MM.1S (cell line): ENCODE measurements around the gene GCNT3.

Experiments used
- EZH2 ChIP-seq: fragments of 300-600 bp; sonication (generic); optimal IDR thresholded peaks from 2 replicates; pipeline ENCODE3; 2017; ENCODE audit warnings: low read depth, mild to moderate bottlenecking, antibody characterized with exemption, low read length, mixed read lengths
- TF ChIP-seq, protein P1 (sequence below): fragments of 300-600 bp; sonication (generic); IDR thresholded peaks from 2 replicates; pipeline ENCODE4 v1.5.1; 2016; ENCODE audit warnings: antibody characterized with exemption, low read length, mixed read lengths

GRCh38 chr15:59591356-59591755, 20.2 kb upstream of the GCNT3 start:
- TF ChIP-seq, protein P1, sequence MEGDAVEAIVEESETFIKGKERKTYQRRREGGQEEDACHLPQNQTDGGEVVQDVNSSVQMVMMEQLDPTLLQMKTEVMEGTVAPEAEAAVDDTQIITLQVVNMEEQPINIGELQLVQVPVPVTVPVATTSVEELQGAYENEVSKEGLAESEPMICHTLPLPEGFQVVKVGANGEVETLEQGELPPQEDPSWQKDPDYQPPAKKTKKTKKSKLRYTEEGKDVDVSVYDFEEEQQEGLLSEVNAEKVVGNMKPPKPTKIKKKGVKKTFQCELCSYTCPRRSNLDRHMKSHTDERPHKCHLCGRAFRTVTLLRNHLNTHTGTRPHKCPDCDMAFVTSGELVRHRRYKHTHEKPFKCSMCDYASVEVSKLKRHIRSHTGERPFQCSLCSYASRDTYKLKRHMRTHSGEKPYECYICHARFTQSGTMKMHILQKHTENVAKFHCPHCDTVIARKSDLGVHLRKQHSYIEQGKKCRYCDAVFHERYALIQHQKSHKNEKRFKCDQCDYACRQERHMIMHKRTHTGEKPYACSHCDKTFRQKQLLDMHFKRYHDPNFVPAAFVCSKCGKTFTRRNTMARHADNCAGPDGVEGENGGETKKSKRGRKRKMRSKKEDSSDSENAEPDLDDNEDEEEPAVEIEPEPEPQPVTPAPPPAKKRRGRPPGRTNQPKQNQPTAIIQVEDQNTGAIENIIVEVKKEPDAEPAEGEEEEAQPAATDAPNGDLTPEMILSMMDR: no peak
- TF ChIP-seq EZH2: no peak
